SK-N-SH (cell line): Measurements from ENCODE around the gene ENOX1. TPM values are rescaled to one million over a fixed set of nuclear protein-coding genes. Genes with fewer than 3 reads are reported as not detected.

Experiments
- CTCF ChIA-PET: fragments of 300-600, 350-600 bp; formaldehyde crosslinking; extraction: SDS; loops from one replicate; lab custom pipeline; 2021; lab: Yijun Ruan, JAX
- POLR2A ChIA-PET: fragments of 350-600 bp; sonication (Branson Sonifier 250); formaldehyde crosslinking; extraction: SDS; loops from one replicate; lab custom pipeline; 2020; ENCODE audit warnings: antibody characterized with exemption, inconsistent platforms; lab: Yijun Ruan, JAX
- DNase-seq: peaks from one replicate; pipeline ENCODE4 v3.0.0; 2012
- H2AFZ ChIP-seq: fragments of 200-600 bp; sonication (generic); 2 replicates; pipeline ENCODE4 v1.8.1; 2016; ENCODE audit warnings: antibody characterized with exemption, mild to moderate bottlenecking, low read depth
- H3F3A ChIP-seq: fragments of 200-600 bp; sonication (generic); replicated peaks from 2 replicates; pipeline ENCODE3; 2016; ENCODE audit warnings: antibody characterized with exemption, mild to moderate bottlenecking; ENCODE audit not compliant: insufficient read depth
- H3K27ac ChIP-seq, 2 experiments: fragments of 200-500 bp in 1 of 2; fragments of 200-600 bp in 1 of 2; sonication (Bioruptor generic) in 1 of 2; sonication (generic), shearing (Covaris generic) in 1 of 2; 2 replicates each; pipeline versions ENCODE4 v1.5.1 to v1.6.1; 2014 to 2016; ENCODE audit warnings: low read depth in 2 of 2, inconsistent platforms in 1 of 2, low read length in 1 of 2, mild to moderate bottlenecking in 1 of 2, mixed read lengths in 1 of 2
- H3K27me3 ChIP-seq: fragments of 200-600 bp; sonication (generic), shearing (Covaris generic); 2 replicates; pipeline ENCODE4 v1.6.1; 2016; ENCODE audit warnings: mixed run types; ENCODE audit not compliant: insufficient read depth
- H3K36me3 ChIP-seq, 2 experiments: fragments of 200-500 bp in 1 of 2; fragments of 200-600 bp in 1 of 2; sonication (Bioruptor generic) in 1 of 2; sonication (generic) in 1 of 2; replicated peaks in 1 of 2; 2 replicates each; pipeline versions ENCODE3 to v1.5.1; 2014 to 2016; ENCODE audit warnings: low read length in 1 of 2, mild to moderate bottlenecking in 1 of 2; ENCODE audit not compliant: insufficient read depth in 2 of 2, control insufficient read depth in 1 of 2
- H3K4me1 ChIP-seq, 2 experiments: fragments of 200-500 bp in 1 of 2; fragments of 200-600 bp in 1 of 2; sonication (Bioruptor generic) in 1 of 2; sonication (generic), shearing (Covaris generic) in 1 of 2; 2 replicates each; pipeline versions ENCODE4 v1.5.1 to v1.6.1; 2014 to 2016; ENCODE audit warnings: low read depth in 1 of 2, low read length in 1 of 2, mixed run types in 1 of 2; ENCODE audit not compliant: insufficient read depth in 2 of 2, control insufficient read depth in 1 of 2
- H3K4me2 ChIP-seq: fragments of 200-600 bp; sonication (generic), shearing (Covaris generic); 2 replicates; pipeline ENCODE4 v1.6.1; 2017; ENCODE audit warnings: mixed run types
- H3K4me3 ChIP-seq, 2 experiments: fragments of 200-500 bp in 1 of 2; fragments of 200-600 bp in 1 of 2; sonication (Bioruptor generic) in 1 of 2; sonication (generic), shearing (Covaris generic) in 1 of 2; 2 replicates each; pipeline versions ENCODE4 v1.5.1 to v1.8.1; 2014 to 2016; ENCODE audit warnings: low read depth in 2 of 2, inconsistent platforms in 1 of 2, low read length in 1 of 2, mild to moderate bottlenecking in 1 of 2, mixed read lengths in 1 of 2, moderate library complexity in 1 of 2
- H3K79me2 ChIP-seq: fragments of 200-600 bp; sonication (generic); 2 replicates; pipeline ENCODE4 v1.8.1; 2017; ENCODE audit warnings: mild to moderate bottlenecking; ENCODE audit not compliant: insufficient read depth
- H3K9ac ChIP-seq: fragments of 200-600 bp; sonication (generic); 2 replicates; pipeline ENCODE4 v1.6.1; 2017; ENCODE audit warnings: mixed run types
- H3K9me2 ChIP-seq: fragments of 200-600 bp; sonication (generic); 2 replicates; pipeline ENCODE4 v1.6.1; 2017; ENCODE audit warnings: mixed run types
- H3K9me3 ChIP-seq: fragments of 200-600 bp; sonication (generic); 2 replicates; pipeline ENCODE4 v1.6.1; 2017; ENCODE audit warnings: mixed run types, mild to moderate bottlenecking, moderate library complexity
- H4K20me1 ChIP-seq: fragments of 200-600 bp; sonication (generic); 2 replicates; pipeline ENCODE4 v1.6.1; 2017; ENCODE audit warnings: mild to moderate bottlenecking, mixed run types; ENCODE audit not compliant: insufficient read depth
- EZH2phosphoT487 ChIP-seq: fragments of 200-600 bp; sonication (generic); IDR thresholded peaks from 2 replicates; pipeline ENCODE4 v1.6.1; 2017; ENCODE audit warnings: low read depth, mixed run types, mild to moderate bottlenecking, antibody characterized with exemption, moderate library complexity, borderline replicate concordance
- FOSL2 ChIP-seq: IDR thresholded peaks from 2 replicates; pipeline ENCODE4 v1.4.0; 2012; ENCODE audit warnings: low read depth, mild to moderate bottlenecking, moderate library complexity, borderline replicate concordance
- FOXJ3 ChIP-seq: sonication (generic); formaldehyde crosslinking; IDR thresholded peaks from 2 replicates; pipeline ENCODE4 v1.5.1; 2020; ENCODE audit warnings: mild to moderate bottlenecking, missing genetic modification reagents
- GABPA ChIP-seq: IDR thresholded peaks from 2 replicates; pipeline ENCODE4 v1.4.0; 2012; ENCODE audit warnings: low read depth, mild to moderate bottlenecking
- MXI1 ChIP-seq: IDR thresholded peaks from 2 replicates; pipeline ENCODE4 v1.6.1; 2012; ENCODE audit warnings: mild to moderate bottlenecking, low read depth, low read length, improper control_type of control experiment
- NFIC ChIP-seq: IDR thresholded peaks from 2 replicates; pipeline ENCODE4 v1.4.0; 2012; ENCODE audit warnings: borderline replicate concordance
- RAD21 ChIP-seq: IDR thresholded peaks from 2 replicates; pipeline ENCODE4 v1.6.1; 2012; ENCODE audit warnings: mild to moderate bottlenecking, low read length
- RCOR1 ChIP-seq: fragments of 150-350 bp; IDR thresholded peaks from 2 replicates; pipeline ENCODE4 v1.6.1; 2017; ENCODE audit warnings: antibody characterized with exemption, low read length
- RFX5 ChIP-seq: IDR thresholded peaks from 2 replicates; pipeline ENCODE4 v1.6.1; 2012; ENCODE audit warnings: mild to moderate bottlenecking, improper control_type of control experiment, low read length
- RXRA ChIP-seq: IDR thresholded peaks from 2 replicates; pipeline ENCODE4 v1.4.0; 2012; ENCODE audit warnings: low read depth, mild to moderate bottlenecking, borderline replicate concordance
- SIN3A ChIP-seq: IDR thresholded peaks from 2 replicates; pipeline ENCODE4 v1.6.1; 2012; ENCODE audit warnings: low read depth, mild to moderate bottlenecking, low read length, moderate library complexity, borderline replicate concordance
- SMC3 ChIP-seq: IDR thresholded peaks from 2 replicates; pipeline ENCODE4 v1.6.1; 2012; ENCODE audit warnings: low read depth, low read length, improper control_type of control experiment
- TCF12 ChIP-seq: IDR thresholded peaks from 2 replicates; pipeline ENCODE4 v1.4.0; 2012
- WGBS: methylation state at CpG from one replicate; pipeline ENCODE4 v1.1.6; 2017; ENCODE audit warnings: low lambda C conversion rate; 5-methylcytosine and 5-hydroxymethylcytosine counted together
- polyA plus RNA-seq, 3 experiments: library from polyadenylated mRNA; depleted of rRNA; stranded (reverse); fragments of >200 nt; gene quantifications; 2 replicates each; pipeline ENCODE4 v1.2.3, GENCODE V29; 2012
- TF ChIP-seq, protein P1 (sequence below): fragments of 200-600 bp; sonication (generic); IDR thresholded peaks from 2 replicates; pipeline ENCODE4 v1.6.1; 2017; ENCODE audit warnings: antibody characterized with exemption, mild to moderate bottlenecking, moderate library complexity
- TF ChIP-seq, protein P2 (sequence below): fragments of 150-350 bp; IDR thresholded peaks from 2 replicates; pipeline ENCODE4 v1.6.1; 2016; ENCODE audit warnings: mild to moderate bottlenecking, low read depth, low read length
- TF ChIP-seq, protein P3 (sequence below): IDR thresholded peaks from 2 replicates; pipeline ENCODE4 v1.4.0; 2012; ENCODE audit warnings: low read depth, borderline replicate concordance
- TF ChIP-seq, protein P4 (sequence below): IDR thresholded peaks from 2 replicates; pipeline ENCODE4 v1.6.1; 2012; ENCODE audit warnings: mild to moderate bottlenecking, low read depth, low read length, moderate library complexity

Gene ENOX1
- polyA plus RNA-seq, 1 of the 3 experiments (the other 2 are of a cell fraction) = 5.8 TPM

DNA sequence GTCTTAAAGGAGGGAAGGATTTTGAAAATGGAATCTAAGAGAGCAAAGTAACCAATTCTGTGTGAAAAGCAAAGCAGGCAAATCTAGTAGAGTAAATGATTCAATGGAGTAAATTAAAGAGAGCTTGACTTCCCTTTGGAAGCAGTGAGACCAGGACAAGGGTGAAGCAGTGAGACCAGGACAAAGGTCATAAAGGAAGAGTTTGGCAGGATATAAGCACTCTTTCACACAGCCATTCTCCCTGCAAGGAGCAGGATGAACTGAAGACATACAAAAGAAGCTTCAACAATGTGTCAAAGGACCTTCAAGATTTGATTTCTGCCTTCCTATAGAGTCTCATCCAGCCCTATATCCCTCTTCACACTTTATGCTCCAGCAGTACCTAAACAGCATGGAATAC is 123.8 kb downstream of the ENOX1 start (continued):
- TF ChIP-seq, protein P1, sequence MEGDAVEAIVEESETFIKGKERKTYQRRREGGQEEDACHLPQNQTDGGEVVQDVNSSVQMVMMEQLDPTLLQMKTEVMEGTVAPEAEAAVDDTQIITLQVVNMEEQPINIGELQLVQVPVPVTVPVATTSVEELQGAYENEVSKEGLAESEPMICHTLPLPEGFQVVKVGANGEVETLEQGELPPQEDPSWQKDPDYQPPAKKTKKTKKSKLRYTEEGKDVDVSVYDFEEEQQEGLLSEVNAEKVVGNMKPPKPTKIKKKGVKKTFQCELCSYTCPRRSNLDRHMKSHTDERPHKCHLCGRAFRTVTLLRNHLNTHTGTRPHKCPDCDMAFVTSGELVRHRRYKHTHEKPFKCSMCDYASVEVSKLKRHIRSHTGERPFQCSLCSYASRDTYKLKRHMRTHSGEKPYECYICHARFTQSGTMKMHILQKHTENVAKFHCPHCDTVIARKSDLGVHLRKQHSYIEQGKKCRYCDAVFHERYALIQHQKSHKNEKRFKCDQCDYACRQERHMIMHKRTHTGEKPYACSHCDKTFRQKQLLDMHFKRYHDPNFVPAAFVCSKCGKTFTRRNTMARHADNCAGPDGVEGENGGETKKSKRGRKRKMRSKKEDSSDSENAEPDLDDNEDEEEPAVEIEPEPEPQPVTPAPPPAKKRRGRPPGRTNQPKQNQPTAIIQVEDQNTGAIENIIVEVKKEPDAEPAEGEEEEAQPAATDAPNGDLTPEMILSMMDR = no peak
- TF ChIP-seq FOXJ3 (CRISPR knock-in tag) = no peak
- TF ChIP-seq RCOR1 = no peak
- TF ChIP-seq, all 33 proteins: peak for 0

DNA sequence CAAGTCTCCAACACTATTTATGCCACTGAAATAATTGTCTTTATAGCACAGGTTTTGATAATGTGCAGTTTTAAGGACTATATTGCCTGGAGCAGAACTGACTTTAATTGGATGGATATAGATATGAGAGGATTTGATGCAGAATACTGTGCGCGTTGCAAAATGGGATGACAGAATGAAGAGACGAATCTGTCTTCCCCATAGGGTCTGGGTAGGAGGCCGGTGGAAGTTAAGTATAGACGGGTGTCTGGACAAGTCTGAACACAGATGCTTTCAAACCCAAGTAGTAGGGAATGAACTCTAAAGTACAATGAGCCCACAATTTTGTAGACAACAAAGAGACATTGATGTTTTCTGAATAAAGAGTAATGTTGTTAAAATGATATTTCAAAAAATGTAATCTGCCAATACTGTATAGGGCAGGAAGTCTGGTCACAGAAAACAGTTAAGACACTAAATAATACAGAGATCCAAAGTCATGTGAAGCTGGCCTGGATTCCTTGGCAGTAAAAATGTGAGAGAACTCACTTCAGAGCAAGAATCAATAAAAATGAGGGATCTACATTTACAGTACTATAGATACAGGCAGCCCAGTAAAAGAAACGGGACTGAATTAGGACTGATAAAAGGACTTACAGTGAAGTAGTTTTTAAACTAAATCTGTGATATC is 125.5 kb downstream of the ENOX1 start:
- TF ChIP-seq SIN3A = no peak
- TF ChIP-seq, protein P2, sequence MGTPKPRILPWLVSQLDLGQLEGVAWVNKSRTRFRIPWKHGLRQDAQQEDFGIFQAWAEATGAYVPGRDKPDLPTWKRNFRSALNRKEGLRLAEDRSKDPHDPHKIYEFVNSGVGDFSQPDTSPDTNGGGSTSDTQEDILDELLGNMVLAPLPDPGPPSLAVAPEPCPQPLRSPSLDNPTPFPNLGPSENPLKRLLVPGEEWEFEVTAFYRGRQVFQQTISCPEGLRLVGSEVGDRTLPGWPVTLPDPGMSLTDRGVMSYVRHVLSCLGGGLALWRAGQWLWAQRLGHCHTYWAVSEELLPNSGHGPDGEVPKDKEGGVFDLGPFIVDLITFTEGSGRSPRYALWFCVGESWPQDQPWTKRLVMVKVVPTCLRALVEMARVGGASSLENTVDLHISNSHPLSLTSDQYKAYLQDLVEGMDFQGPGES = no peak
- TF ChIP-seq, protein P3, sequence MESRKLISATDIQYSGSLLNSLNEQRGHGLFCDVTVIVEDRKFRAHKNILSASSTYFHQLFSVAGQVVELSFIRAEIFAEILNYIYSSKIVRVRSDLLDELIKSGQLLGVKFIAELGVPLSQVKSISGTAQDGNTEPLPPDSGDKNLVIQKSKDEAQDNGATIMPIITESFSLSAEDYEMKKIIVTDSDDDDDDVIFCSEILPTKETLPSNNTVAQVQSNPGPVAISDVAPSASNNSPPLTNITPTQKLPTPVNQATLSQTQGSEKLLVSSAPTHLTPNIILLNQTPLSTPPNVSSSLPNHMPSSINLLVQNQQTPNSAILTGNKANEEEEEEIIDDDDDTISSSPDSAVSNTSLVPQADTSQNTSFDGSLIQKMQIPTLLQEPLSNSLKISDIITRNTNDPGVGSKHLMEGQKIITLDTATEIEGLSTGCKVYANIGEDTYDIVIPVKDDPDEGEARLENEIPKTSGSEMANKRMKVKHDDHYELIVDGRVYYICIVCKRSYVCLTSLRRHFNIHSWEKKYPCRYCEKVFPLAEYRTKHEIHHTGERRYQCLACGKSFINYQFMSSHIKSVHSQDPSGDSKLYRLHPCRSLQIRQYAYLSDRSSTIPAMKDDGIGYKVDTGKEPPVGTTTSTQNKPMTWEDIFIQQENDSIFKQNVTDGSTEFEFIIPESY = no peak
- TF ChIP-seq RAD21 = no peak
- no peak for TF ChIP-seq RFX5
- no peak for TF ChIP-seq EZH2phosphoT487
- no peak for TF ChIP-seq FOSL2
- TF ChIP-seq MXI1 = no peak
- TF ChIP-seq TCF12 = no peak
- TF ChIP-seq GABPA = no peak
- TF ChIP-seq SMC3 = no peak
- TF ChIP-seq, protein P4, sequence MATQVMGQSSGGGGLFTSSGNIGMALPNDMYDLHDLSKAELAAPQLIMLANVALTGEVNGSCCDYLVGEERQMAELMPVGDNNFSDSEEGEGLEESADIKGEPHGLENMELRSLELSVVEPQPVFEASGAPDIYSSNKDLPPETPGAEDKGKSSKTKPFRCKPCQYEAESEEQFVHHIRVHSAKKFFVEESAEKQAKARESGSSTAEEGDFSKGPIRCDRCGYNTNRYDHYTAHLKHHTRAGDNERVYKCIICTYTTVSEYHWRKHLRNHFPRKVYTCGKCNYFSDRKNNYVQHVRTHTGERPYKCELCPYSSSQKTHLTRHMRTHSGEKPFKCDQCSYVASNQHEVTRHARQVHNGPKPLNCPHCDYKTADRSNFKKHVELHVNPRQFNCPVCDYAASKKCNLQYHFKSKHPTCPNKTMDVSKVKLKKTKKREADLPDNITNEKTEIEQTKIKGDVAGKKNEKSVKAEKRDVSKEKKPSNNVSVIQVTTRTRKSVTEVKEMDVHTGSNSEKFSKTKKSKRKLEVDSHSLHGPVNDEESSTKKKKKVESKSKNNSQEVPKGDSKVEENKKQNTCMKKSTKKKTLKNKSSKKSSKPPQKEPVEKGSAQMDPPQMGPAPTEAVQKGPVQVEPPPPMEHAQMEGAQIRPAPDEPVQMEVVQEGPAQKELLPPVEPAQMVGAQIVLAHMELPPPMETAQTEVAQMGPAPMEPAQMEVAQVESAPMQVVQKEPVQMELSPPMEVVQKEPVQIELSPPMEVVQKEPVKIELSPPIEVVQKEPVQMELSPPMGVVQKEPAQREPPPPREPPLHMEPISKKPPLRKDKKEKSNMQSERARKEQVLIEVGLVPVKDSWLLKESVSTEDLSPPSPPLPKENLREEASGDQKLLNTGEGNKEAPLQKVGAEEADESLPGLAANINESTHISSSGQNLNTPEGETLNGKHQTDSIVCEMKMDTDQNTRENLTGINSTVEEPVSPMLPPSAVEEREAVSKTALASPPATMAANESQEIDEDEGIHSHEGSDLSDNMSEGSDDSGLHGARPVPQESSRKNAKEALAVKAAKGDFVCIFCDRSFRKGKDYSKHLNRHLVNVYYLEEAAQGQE = no peak
- TF ChIP-seq RCOR1 = no peak
- no peak for TF ChIP-seq NFIC
- TF ChIP-seq RXRA = no peak
- 80% methylated on average over 6 of the region's 6 CpGs for WGBS

More for the DNA sequence above, 125.5 kb downstream of the ENOX1 start:
- no peak overlapping the region for H3K9ac ChIP-seq
- H3K27ac ChIP-seq = no peak overlapping the region
- H3K4me3 ChIP-seq = no peak overlapping the region
- no peaks in the 10 kb centered on the region for H3K27me3 ChIP-seq
- H3K79me2 ChIP-seq = no peaks in the 10 kb centered on the region
- H4K20me1 ChIP-seq = no peaks in the 10 kb centered on the region
- peaks cover 10 to 16% of the 10 kb centered on the region in 2 experiments; a peak in 3 of 4 replicates for H3K4me1 ChIP-seq
- H3K9me2 ChIP-seq = no peaks in the 10 kb centered on the region
- H2AFZ ChIP-seq = no peak overlapping the region
- H3K36me3 ChIP-seq = no peaks in the 10 kb centered on the region
- CTCF ChIA-PET = no interaction called here
- POLR2A ChIA-PET = no interaction called here
- no peak for DNase-seq
- no peak overlapping the region for H3K4me2 ChIP-seq
- H3F3A ChIP-seq = no peaks in the 10 kb centered on the region
- no peaks in the 10 kb centered on the region for H3K9me3 ChIP-seq
